DOHH2 (cell line): ENCODE results near the gene GTPBP4.

Source experiments
- H3F3A ChIP-seq: fragments of 200-600 bp; sonication (generic), shearing (Covaris generic); 2 replicates; pipeline ENCODE4 v1.6.0; 2016; ENCODE audit warnings: antibody characterized with exemption, mild to moderate bottlenecking; ENCODE audit not compliant: control insufficient read depth, insufficient read depth
- H3K27ac ChIP-seq: fragments of 200-600 bp; sonication (generic); 2 replicates; pipeline ENCODE4 v1.5.1; 2014; ENCODE audit warnings: low read depth, mild to moderate bottlenecking, low read length, moderate library complexity
- H3K27me3 ChIP-seq: fragments of 200-600 bp; sonication (generic); 2 replicates; pipeline ENCODE4 v1.6.1; 2014; ENCODE audit warnings: mild to moderate bottlenecking, low read length, mixed read lengths; ENCODE audit not compliant: control insufficient read depth
- H3K36me3 ChIP-seq: fragments of 200-600 bp; sonication (generic); 2 replicates; pipeline ENCODE4 v1.6.1; 2014; ENCODE audit warnings: mild to moderate bottlenecking, low read length, moderate library complexity, mixed read lengths; ENCODE audit not compliant: control insufficient read depth
- H3K4me1 ChIP-seq: fragments of 200-600 bp; sonication (generic); 2 replicates; pipeline ENCODE4 v1.6.1; 2014; ENCODE audit warnings: mild to moderate bottlenecking, low read length, mixed read lengths; ENCODE audit not compliant: control insufficient read depth
- H3K4me2 ChIP-seq: fragments of 200-600 bp; sonication (generic); 2 replicates; pipeline ENCODE4 v1.6.0; 2014; ENCODE audit warnings: mild to moderate bottlenecking, low read length, moderate library complexity
- H3K4me3 ChIP-seq: fragments of 200-600 bp; sonication (generic); 2 replicates; pipeline ENCODE4 v1.5.1; 2014; ENCODE audit warnings: mild to moderate bottlenecking, low read length, mixed read lengths
- H3K79me2 ChIP-seq: fragments of 200-600 bp; sonication (generic); 2 replicates; pipeline ENCODE4 v1.6.1; 2014; ENCODE audit warnings: mild to moderate bottlenecking, low read length, mixed read lengths; ENCODE audit not compliant: control insufficient read depth
- H3K9me2 ChIP-seq: fragments of 200-600 bp; sonication (generic); replicated peaks from 2 replicates; pipeline ENCODE4 v1.6.1; 2014; ENCODE audit warnings: mild to moderate bottlenecking, low read length, mixed read lengths; ENCODE audit not compliant: control insufficient read depth
- H3K9me3 ChIP-seq: fragments of 200-600 bp; sonication (generic); 2 replicates; pipeline ENCODE4 v1.6.1; 2014; ENCODE audit warnings: antibody characterized with exemption, low read length, mixed read lengths; ENCODE audit not compliant: control insufficient read depth, insufficient read depth
- H4K20me1 ChIP-seq: fragments of 200-600 bp; sonication (generic); 2 replicates; pipeline ENCODE4 v1.6.0; 2014; ENCODE audit warnings: low read depth, mild to moderate bottlenecking, antibody characterized with exemption, low read length, moderate library complexity; ENCODE audit not compliant: control insufficient read depth, insufficient read depth
- CTCF ChIP-seq: fragments of 200-600 bp; sonication (generic); IDR thresholded peaks from one replicate; pipeline ENCODE4 v1.5.1; 2014; ENCODE audit warnings: antibody characterized with exemption, mild to moderate bottlenecking, low read depth, low read length; ENCODE audit not compliant: poor library complexity, severe bottlenecking
- EZH2phosphoT487 ChIP-seq: fragments of 200-600 bp; sonication (generic); IDR thresholded peaks from 2 replicates; pipeline ENCODE4 v1.6.1; 2017; ENCODE audit warnings: borderline replicate concordance, mild to moderate bottlenecking, antibody characterized with exemption, low read length, moderate library complexity, mixed read lengths

The GTPBP4 gene

DNA sequence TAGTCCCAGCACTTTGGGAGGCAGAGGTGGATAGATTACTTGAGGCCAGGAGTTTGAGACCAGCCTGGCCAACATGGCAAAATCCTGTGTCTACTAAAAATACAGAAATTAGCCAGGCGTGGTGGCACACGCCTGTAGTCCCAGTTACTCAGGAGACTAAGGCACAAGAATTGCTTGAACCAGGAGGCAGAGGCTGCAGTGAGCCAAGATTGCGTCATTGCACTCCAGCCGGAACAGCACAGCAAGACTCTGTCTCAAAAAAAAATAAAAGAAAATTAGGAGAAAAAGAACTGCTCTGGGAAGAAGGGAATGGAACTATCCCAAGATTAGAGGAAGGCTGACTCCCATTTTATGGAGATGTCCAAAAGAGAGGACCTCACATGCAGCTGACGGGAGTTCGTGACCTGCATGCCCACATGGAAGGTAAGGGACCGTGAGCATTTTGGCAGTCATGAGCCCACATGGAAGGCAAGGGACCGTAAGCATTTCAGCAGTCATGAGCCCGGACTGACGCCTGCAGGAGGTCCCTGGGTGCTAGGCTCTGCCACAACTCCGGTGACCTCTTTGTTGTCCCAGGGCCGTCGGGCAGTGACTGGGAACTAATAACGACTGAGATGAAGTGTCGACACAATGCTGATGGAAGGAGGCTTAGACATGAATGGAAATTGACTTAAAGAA is 18.6 kb upstream of the GTPBP4 start:
- no peaks in the 10 kb centered on the region for H3K9me3 ChIP-seq
- H3K9me2 ChIP-seq: no peaks in the 10 kb centered on the region
- H3K4me3 ChIP-seq: no peak overlapping the region
- H3K27me3 ChIP-seq: peaks cover 21% of the 10 kb centered on the region
- H3F3A ChIP-seq: no peaks in the 10 kb centered on the region
- no peaks in the 10 kb centered on the region for H3K36me3 ChIP-seq
- no peak overlapping the region for H3K27ac ChIP-seq
- 0 out of 2 replicates have a peak, but pooled peaks cover 4% of the 10 kb centered on the region for H3K4me1 ChIP-seq
- H3K79me2 ChIP-seq: no peaks in the 10 kb centered on the region
- H4K20me1 ChIP-seq: no peaks in the 10 kb centered on the region
- no peak for TF ChIP-seq EZH2phosphoT487
- no peak overlapping the region for H3K4me2 ChIP-seq

GRCh38 chr10:970311-971149 is 17.7 kb upstream of the GTPBP4 start:
- no peak overlapping the region for H3K27ac ChIP-seq

GRCh38 chr10:971150-971542 is 17.1 kb upstream of the GTPBP4 start:
- no peaks in the 10 kb centered on the region for H3K9me2 ChIP-seq
- TF ChIP-seq EZH2phosphoT487 (no peak), CTCF (no peak)
- no peaks in the 10 kb centered on the region for H3K79me2 ChIP-seq
- H3K4me2 ChIP-seq: no peak overlapping the region
- no peak overlapping the region for H3K4me3 ChIP-seq
- H3K27me3 ChIP-seq: peaks cover 21% of the 10 kb centered on the region
- no peaks in the 10 kb centered on the region for H3K9me3 ChIP-seq
- no peak overlapping the region for H3K27ac ChIP-seq
- H3K4me1 ChIP-seq: 0 out of 2 replicates have a peak, but pooled peaks cover 4% of the 10 kb centered on the region
- no peaks in the 10 kb centered on the region for H3F3A ChIP-seq
- no peaks in the 10 kb centered on the region for H3K36me3 ChIP-seq
- H4K20me1 ChIP-seq: no peaks in the 10 kb centered on the region

More at GRCh38 chr10:970311-971149, 17.7 kb upstream of the GTPBP4 start:
- H3K36me3 ChIP-seq: no peaks in the 10 kb centered on the region
- H3K9me3 ChIP-seq: no peaks in the 10 kb centered on the region
- 0 out of 2 replicates have a peak, but pooled peaks cover 4% of the 10 kb centered on the region for H3K4me1 ChIP-seq
- H3K9me2 ChIP-seq: no peaks in the 10 kb centered on the region
- H3F3A ChIP-seq: no peaks in the 10 kb centered on the region
- no peaks in the 10 kb centered on the region for H3K79me2 ChIP-seq
- TF ChIP-seq EZH2phosphoT487 (no peak), CTCF (no peak)
- H3K27me3 ChIP-seq: peaks cover 21% of the 10 kb centered on the region
- no peak overlapping the region for H3K4me3 ChIP-seq
- H3K4me2 ChIP-seq: no peak overlapping the region
- H4K20me1 ChIP-seq: no peaks in the 10 kb centered on the region

DNA sequence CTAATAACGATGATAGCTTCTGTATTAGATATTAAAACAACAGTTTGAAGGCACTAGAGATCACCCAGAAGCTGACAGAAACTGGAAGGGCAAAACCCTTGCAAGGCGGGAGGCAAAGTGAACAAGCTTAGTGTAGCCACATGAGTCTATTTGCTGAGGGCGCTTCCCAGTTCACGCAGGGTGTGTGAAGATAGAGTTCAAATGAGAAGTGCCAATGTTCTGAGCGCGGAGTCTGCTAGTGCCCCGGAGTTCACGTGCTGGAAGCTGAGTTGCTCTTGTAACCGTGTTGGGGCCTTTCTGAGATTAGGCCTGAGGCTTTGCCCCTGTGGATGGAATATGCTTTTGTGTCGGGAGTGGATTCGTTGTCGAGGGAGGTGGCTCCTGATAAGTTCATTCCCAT is 16.6 kb upstream of the GTPBP4 start:
- no peaks in the 10 kb centered on the region for H3K36me3 ChIP-seq
- TF ChIP-seq CTCF: no peak
- no peak for TF ChIP-seq EZH2phosphoT487
- H3K27ac ChIP-seq: no peak overlapping the region
- no peaks in the 10 kb centered on the region for H3F3A ChIP-seq
- no peaks in the 10 kb centered on the region for H3K9me2 ChIP-seq
- H3K4me3 ChIP-seq: no peak overlapping the region
- peaks cover 21% of the 10 kb centered on the region for H3K27me3 ChIP-seq
- no peak overlapping the region for H3K4me2 ChIP-seq
- no peaks in the 10 kb centered on the region for H4K20me1 ChIP-seq
- H3K4me1 ChIP-seq: 0 out of 2 replicates have a peak, but pooled peaks cover 4% of the 10 kb centered on the region
- no peaks in the 10 kb centered on the region for H3K79me2 ChIP-seq
- no peaks in the 10 kb centered on the region for H3K9me3 ChIP-seq
